CD4-positive, alpha-beta T cell (primary cell): ENCODE data around the gene TBX19. TPM values are rescaled to one million over a fixed set of nuclear protein-coding genes. Genes with fewer than 3 reads are reported as not detected.

Source experiments
- ATAC-seq: fragments of 200-7000 bp; cut with Tn5 transposase; one replicate; pipeline ENCODE4 v1.10.0; 2022; ENCODE audit warnings: mild to moderate bottlenecking; ENCODE audit not compliant: poor library complexity
- CTCF ChIA-PET: fragments of 350-600 bp; sonication (Branson Sonifier 250); formaldehyde crosslinking; loops from one replicate; lab custom pipeline; 2021; ENCODE audit warnings: antibody characterized with exemption, inconsistent platforms; lab: Charles Lee
- POLR2A ChIA-PET: fragments of 350-600 bp; sonication (Branson Sonifier 250); formaldehyde crosslinking; loops from one replicate; lab custom pipeline; 2021; ENCODE audit warnings: antibody characterized with exemption, inconsistent platforms; lab: Charles Lee
- DNase-seq, 14 experiments: peaks; one replicate each; pipeline ENCODE4 v3.0.0-alpha.2; 2013 to 2020; ENCODE audit warnings: mixed read lengths in 2 of 14
- H3K27ac ChIP-seq, 2 donors: one replicate each; pipeline versions ENCODE4 v1.5.1 to v1.7.0; 2013; ENCODE audit warnings: low read length in 2 of 2, low read depth in 1 of 2, mild to moderate bottlenecking in 1 of 2
- H3K27me3 ChIP-seq, 2 experiments: 1 replicate in 1 of 2; 2 replicates in 1 of 2; pipeline versions ENCODE4 v1.6.1 to v1.7.0; 2013; ENCODE audit warnings: low read length in 2 of 2, control low read depth in 1 of 2, mild to moderate bottlenecking in 1 of 2, moderate library complexity in 1 of 2; ENCODE audit not compliant: insufficient read depth in 2 of 2, control insufficient read depth in 1 of 2
- H3K36me3 ChIP-seq: one replicate; pipeline ENCODE4 v1.6.1; 2013; ENCODE audit warnings: low read length, control low read depth; ENCODE audit not compliant: insufficient read depth
- H3K4me1 ChIP-seq: one replicate; pipeline ENCODE4 v1.6.1; 2013; ENCODE audit warnings: low read length, control low read depth; ENCODE audit not compliant: insufficient read depth
- H3K4me3 ChIP-seq: one replicate; pipeline ENCODE4 v1.5.1; 2013; ENCODE audit warnings: mild to moderate bottlenecking, low read length, moderate library complexity
- H3K9me3 ChIP-seq, 2 experiments: 1 replicate in 1 of 2; 2 replicates in 1 of 2; pipeline versions ENCODE4 v1.6.1 to v1.7.0; 2013; ENCODE audit warnings: low read length in 2 of 2, mild to moderate bottlenecking in 2 of 2, control low read depth in 1 of 2, moderate library complexity in 1 of 2; ENCODE audit not compliant: control insufficient read depth in 1 of 2, insufficient read depth in 1 of 2
- H3K27ac Mint-ChIP-seq: one replicate; pipeline ENCODE4 v1.8.0; 2020; ENCODE audit warnings: mixed read lengths
- H3K27me3 Mint-ChIP-seq: one replicate; pipeline ENCODE4 v1.8.0; 2021; ENCODE audit warnings: mixed read lengths
- H3K36me3 Mint-ChIP-seq: one replicate; pipeline ENCODE4 v1.8.0; 2021; ENCODE audit warnings: low read depth, mixed read lengths
- H3K4me1 Mint-ChIP-seq: one replicate; pipeline ENCODE4 v1.8.0; 2021; ENCODE audit warnings: low read depth, mixed read lengths
- H3K4me3 Mint-ChIP-seq: one replicate; pipeline ENCODE4 v1.8.0; 2020; ENCODE audit warnings: mild to moderate bottlenecking, mixed read lengths
- H3K9me3 Mint-ChIP-seq: one replicate; pipeline ENCODE4 v1.8.0; 2020; ENCODE audit warnings: mixed read lengths
- intact Hi-C, 2 experiments: fragments of 100-400 bp; cut with DNase I in 1 of 2; cut with micrococcal nuclease in 1 of 2; formaldehyde crosslinking; loops; one replicate each; pipeline versions ENCODE4 v1.15.1 to v1.9.0; 2023 to 2025; cut with DNase I, micrococcal nuclease
- total RNA-seq, 174 experiments: library from RNA in 2 of 174; stranded (reverse) in 2 of 174; gene quantifications; one replicate each; pipeline ENCODE4 v1.2.3 and lab custom pipeline; 2021 to 2026
- TF ChIP-seq, protein P1 (sequence below): fragments of 200-600 bp; IDR thresholded peaks from one replicate; pipeline ENCODE4 v1.8.0; 2022; ENCODE audit warnings: antibody characterized with exemption, mild to moderate bottlenecking

TBX19 gene
- total RNA-seq, 2 experiments from 2014 or later, result 1.6 to 1.8 TPM

DNA sequence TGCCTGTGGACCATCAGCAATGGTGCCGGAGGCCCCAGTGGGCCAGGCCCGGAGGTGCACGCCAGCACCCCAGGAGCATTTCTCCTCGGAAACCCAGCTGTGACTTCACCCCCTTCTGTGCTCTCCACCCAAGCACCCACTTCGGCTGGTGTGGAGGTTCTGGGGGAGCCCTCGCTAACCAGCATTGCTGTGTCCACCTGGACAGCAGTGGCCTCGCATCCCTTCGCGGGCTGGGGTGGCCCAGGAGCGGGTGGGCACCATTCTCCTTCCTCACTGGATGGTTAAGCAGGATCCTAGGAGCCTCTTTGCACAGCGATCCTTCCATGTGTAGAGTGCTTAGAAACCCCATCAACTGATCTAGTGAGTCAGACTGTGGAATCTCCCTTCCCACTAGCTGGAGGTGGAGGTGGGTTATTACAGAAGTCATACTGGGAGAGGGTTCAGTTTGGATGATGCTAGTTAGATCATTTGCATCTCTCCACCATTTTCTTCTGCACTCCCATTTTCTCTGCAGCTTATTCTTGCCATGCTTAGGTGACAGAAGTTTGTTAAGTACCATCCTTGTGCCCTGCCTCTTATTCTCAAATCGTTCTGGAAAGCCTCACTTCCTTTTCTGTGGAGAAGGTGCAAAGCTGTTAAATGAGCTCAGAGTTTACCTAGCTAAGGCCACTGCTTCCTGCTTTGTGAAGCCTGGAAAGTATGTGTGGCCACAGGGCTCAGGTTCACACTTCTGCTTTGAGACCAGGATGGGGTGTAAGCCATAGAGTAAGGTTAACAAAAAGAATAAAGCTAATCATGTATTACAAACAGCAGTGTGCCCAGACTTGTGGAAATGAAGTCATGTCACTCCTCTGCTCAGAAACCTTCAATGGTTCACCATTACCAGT lies 32.3 kb downstream of the TBX19 start:
- ATAC-seq (no peak), DNase-seq (no peak)
- TF ChIP-seq, protein P1, sequence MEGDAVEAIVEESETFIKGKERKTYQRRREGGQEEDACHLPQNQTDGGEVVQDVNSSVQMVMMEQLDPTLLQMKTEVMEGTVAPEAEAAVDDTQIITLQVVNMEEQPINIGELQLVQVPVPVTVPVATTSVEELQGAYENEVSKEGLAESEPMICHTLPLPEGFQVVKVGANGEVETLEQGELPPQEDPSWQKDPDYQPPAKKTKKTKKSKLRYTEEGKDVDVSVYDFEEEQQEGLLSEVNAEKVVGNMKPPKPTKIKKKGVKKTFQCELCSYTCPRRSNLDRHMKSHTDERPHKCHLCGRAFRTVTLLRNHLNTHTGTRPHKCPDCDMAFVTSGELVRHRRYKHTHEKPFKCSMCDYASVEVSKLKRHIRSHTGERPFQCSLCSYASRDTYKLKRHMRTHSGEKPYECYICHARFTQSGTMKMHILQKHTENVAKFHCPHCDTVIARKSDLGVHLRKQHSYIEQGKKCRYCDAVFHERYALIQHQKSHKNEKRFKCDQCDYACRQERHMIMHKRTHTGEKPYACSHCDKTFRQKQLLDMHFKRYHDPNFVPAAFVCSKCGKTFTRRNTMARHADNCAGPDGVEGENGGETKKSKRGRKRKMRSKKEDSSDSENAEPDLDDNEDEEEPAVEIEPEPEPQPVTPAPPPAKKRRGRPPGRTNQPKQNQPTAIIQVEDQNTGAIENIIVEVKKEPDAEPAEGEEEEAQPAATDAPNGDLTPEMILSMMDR, result no peak
- Mint-ChIP-seq H3K36me3 (peaks cover 32% of the 10 kb centered on the region), H3K4me1 (no peaks in the 10 kb centered on the region), H3K27me3 (no peaks in the 10 kb centered on the region), H3K9me3 (no peaks in the 10 kb centered on the region), H3K4me3 (no peak overlapping the region), H3K27ac (no peak overlapping the region)
- intact Hi-C loops, result no loop called here
- H3K9me3 ChIP-seq, result no peaks in the 10 kb centered on the region
- CTCF ChIA-PET, result no interaction called here
- H3K36me3 ChIP-seq, result peaks cover 6% of the 10 kb centered on the region
- no peak overlapping the region for H3K27ac ChIP-seq
- no peaks in the 10 kb centered on the region for H3K27me3 ChIP-seq
- POLR2A ChIA-PET, result no interaction called here
- no peaks in the 10 kb centered on the region for H3K4me1 ChIP-seq
- H3K4me3 ChIP-seq, result no peak overlapping the region

DNA sequence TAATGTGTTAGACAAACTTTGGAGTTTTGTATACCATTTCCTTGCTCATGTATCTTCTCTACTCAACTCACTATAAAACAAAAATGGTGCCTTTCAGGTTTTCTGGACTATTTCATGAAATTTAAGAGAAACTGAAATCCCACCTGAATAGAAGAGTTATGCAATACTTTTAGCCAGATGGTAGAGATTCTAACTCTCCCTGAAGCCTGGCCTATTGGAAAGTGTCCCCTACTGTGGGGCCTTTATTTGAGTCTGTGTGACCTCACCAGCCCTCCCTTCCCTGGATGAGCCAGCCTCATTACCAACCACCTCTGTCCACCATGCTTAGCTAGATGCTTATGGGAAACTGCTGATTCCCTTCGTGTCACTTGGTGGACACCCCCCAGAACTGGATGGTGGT lies 35.5 kb downstream of the TBX19 start:
- Mint-ChIP-seq H3K4me1 (no peaks in the 10 kb centered on the region), H3K27ac (no peak overlapping the region), H3K4me3 (no peak overlapping the region), H3K27me3 (no peaks in the 10 kb centered on the region), H3K36me3 (peaks cover 17% of the 10 kb centered on the region), H3K9me3 (no peaks in the 10 kb centered on the region)
- intact Hi-C loops, result no loop called here
- DNase-seq, result no peak
- Histone ChIP-seq H3K27ac (no peak overlapping the region), H3K27me3 (no peaks in the 10 kb centered on the region), H3K36me3 (peaks cover 2% of the 10 kb centered on the region), H3K9me3 (no peaks in the 10 kb centered on the region), H3K4me3 (no peak overlapping the region), H3K4me1 (no peaks in the 10 kb centered on the region)
- ChIA-PET CTCF (no interaction called here), POLR2A (no interaction called here)
- no peak for ATAC-seq
- TF ChIP-seq, protein P1, result no peak

DNA sequence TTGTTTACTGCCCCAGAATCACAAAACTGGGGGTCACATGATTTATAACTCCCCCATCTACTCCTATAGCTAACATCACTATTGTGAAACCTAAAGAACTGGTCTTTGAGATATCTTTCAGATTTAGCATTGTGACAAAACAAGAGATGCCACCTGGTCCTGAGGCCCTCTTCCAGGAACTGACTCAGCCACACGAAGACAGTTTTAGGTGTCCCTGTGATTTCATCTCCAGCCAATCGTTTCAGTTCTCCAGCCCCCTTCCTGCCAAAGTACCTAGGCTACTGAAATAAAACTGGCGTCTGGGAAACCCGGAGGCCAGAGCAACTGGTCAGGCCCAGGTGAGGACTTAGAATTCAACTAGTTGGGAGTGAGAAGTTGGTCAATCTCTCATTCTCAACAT lies 36.6 kb downstream of the TBX19 start:
- Mint-ChIP-seq H3K36me3 (peaks cover 10% of the 10 kb centered on the region), H3K4me3 (no peak overlapping the region), H3K27ac (no peak overlapping the region), H3K27me3 (no peaks in the 10 kb centered on the region), H3K9me3 (no peaks in the 10 kb centered on the region), H3K4me1 (no peaks in the 10 kb centered on the region)
- ATAC-seq, result no peak
- H3K4me3 ChIP-seq, result no peak overlapping the region
- H3K27ac ChIP-seq, result no peak overlapping the region
- TF ChIP-seq, protein P1, result no peak
- H3K27me3 ChIP-seq, result no peaks in the 10 kb centered on the region
- intact Hi-C loops, result no loop called here
- CTCF ChIA-PET, result interaction anchor here (0.7 to 0.8 kb wide), 2 partner anchors 138 to 599 kb away, joined by 3 to 4 read pairs; partner anchors contain the start of gene TIPRL
- no peaks in the 10 kb centered on the region for H3K9me3 ChIP-seq
- H3K36me3 ChIP-seq, result no peaks in the 10 kb centered on the region
- DNase-seq, result no peak
- no peaks in the 10 kb centered on the region for H3K4me1 ChIP-seq
- POLR2A ChIA-PET, result no interaction called here
